Upper lobe of left lung (tissue), 6 donors: ENCODE data around the gene CEACAM7. TPM values are rescaled to one million over a fixed set of nuclear protein-coding genes. Genes with fewer than 3 reads are reported as not detected.
"Not testable (repeated sequence)": the region's sequence is repeated elsewhere in the genome, so short reads cannot be mapped to it uniquely, and the experiment has no call there.

Source experiments
- ATAC-seq, 2 donors: fragments of 200-7000 bp; cut with Tn5 transposase; one replicate each; pipeline ENCODE4 v1.9.1; 2022; ENCODE audit warnings: mild to moderate bottlenecking in 2 of 2, moderate library complexity in 2 of 2; ENCODE audit not compliant: low FRiP score in 2 of 2
- DNase-seq, 2 donors: peaks; one replicate each; pipeline ENCODE4 v3.0.0-alpha.2; 2019 to 2020
- H3K27ac ChIP-seq, 4 donors: fragments of 200-600 bp; sonication (generic); one replicate each; pipeline ENCODE4 v1.5.1; 2016 to 2019
- H3K27me3 ChIP-seq, 4 donors: fragments of 200-600 bp; sonication (generic); one replicate each; pipeline ENCODE4 v1.5.1; 2017 to 2019
- H3K36me3 ChIP-seq, 4 donors: fragments of 200-600 bp; sonication (generic); one replicate each; pipeline ENCODE4 v1.5.1; 2016 to 2019
- H3K4me1 ChIP-seq, 4 donors: fragments of 200-600 bp; sonication (generic); one replicate each; pipeline ENCODE4 v1.5.1; 2018 to 2019
- H3K4me3 ChIP-seq, 4 donors: fragments of 200-600 bp; sonication (generic); one replicate each; pipeline ENCODE4 v1.5.1; 2017 to 2019; ENCODE audit warnings: mild to moderate bottlenecking in 2 of 4, moderate library complexity in 1 of 4
- H3K9me3 ChIP-seq, 4 donors: fragments of 200-600 bp; sonication (generic); one replicate each; pipeline ENCODE4 v1.5.1; 2018 to 2019
- EP300 ChIP-seq, 4 donors: sonication (generic); formaldehyde crosslinking; IDR thresholded peaks; one replicate each; pipeline ENCODE4 v1.5.1; 2017; ENCODE audit warnings: antibody characterized with exemption in 4 of 4, control low read depth in 2 of 4
- POLR2A ChIP-seq, 4 donors: fragments of 450-650 bp; IDR thresholded peaks; one replicate each; pipeline ENCODE4 v1.5.1; 2016 to 2017; ENCODE audit warnings: antibody characterized with exemption in 4 of 4, mild to moderate bottlenecking in 2 of 4
- POLR2AphosphoS5 ChIP-seq, 2 donors: sonication (generic); formaldehyde crosslinking; IDR thresholded peaks; one replicate each; pipeline ENCODE4 v1.5.1; 2017; ENCODE audit warnings: antibody characterized with exemption in 2 of 2
- WGBS, 2 donors: methylation state at CpG; one replicate each; pipeline ENCODE4 v1.1.5; 2017 to 2018; 5-methylcytosine and 5-hydroxymethylcytosine counted together
- total RNA-seq, 6 donors: library from RNA; depleted of rRNA in 4 of 6; stranded (reverse); fragments of >200 nt in 4 of 6; gene quantifications; one replicate each; pipeline versions ENCODE4 v1.1.0 to v1.2.1, GENCODE V29; 2016 to 2021
- TF ChIP-seq, protein P1 (sequence below), 6 experiments: fragments of 450-650 bp in 4 of 6; fragments of 200-600 bp in 2 of 6; sonication (generic) in 2 of 6; IDR thresholded peaks; one replicate each; pipeline ENCODE4 v1.5.1; 2016 to 2019; ENCODE audit warnings: antibody characterized with exemption in 6 of 6
- donor health status: DM: no; HTN: no; CAD: no; lungs with moderate emphysema.
- donor health status: DM: no; HTN: yes; CAD: no; lungs with severe emphysema.

CEACAM7 gene
- total RNA-seq, 6 donors from 2014 or later = 0.23 to 0.30 (median 0.27) TPM; not detected in 3

DNA sequence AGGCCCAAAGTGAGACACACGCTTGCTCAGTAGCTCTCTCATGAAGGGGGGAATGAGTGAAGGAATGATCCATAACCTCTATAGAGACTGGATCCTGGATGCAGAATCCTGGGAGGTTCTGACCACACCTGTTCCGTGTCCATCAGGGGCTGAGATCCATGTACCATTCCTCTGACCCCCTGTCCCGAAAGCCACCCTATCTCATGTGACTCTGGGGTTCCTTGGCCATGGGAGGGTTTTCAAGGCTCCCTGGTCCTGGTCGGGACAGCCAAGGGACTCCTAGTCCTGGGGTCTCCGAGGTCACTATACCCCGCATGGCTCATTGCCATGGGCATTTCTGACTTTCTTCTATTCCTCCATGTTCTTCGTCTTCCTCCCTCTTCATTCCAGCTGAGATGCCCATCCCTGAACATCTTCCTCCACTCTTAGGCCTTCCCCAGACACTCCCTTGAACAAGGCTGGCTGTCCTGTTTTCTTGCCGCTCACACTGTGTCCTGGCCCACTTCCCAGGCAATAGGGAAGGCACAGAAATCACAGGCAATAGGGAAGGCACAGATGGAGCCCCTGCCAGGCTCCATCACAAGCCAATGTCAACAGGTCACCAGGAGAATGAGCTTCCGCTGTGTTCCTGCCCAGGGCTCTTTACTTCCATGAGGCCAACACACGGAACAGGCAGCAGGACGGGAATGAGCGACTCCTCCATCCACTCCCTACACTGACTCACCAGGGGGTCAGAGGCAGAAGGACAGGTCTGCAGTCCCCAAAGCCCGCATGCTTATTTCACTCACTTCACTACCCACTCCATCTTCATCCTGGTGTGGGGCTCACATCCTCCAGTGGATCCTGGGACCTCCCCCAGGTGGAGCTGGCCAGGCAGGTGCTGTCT, 23.5 kb upstream of the CEACAM7 start:
- WGBS, 2 donors = 79 to 85% methylated on average over 12 to 13 of the region's 13 CpGs
- TF ChIP-seq POLR2A (IDR thresholded peaks at IDR 0.05) (no peak), EP300 (IDR thresholded peaks at IDR 0.05) (no peak), POLR2AphosphoS5 (IDR thresholded peaks at IDR 0.05) (no peak)
- TF ChIP-seq, protein P1, sequence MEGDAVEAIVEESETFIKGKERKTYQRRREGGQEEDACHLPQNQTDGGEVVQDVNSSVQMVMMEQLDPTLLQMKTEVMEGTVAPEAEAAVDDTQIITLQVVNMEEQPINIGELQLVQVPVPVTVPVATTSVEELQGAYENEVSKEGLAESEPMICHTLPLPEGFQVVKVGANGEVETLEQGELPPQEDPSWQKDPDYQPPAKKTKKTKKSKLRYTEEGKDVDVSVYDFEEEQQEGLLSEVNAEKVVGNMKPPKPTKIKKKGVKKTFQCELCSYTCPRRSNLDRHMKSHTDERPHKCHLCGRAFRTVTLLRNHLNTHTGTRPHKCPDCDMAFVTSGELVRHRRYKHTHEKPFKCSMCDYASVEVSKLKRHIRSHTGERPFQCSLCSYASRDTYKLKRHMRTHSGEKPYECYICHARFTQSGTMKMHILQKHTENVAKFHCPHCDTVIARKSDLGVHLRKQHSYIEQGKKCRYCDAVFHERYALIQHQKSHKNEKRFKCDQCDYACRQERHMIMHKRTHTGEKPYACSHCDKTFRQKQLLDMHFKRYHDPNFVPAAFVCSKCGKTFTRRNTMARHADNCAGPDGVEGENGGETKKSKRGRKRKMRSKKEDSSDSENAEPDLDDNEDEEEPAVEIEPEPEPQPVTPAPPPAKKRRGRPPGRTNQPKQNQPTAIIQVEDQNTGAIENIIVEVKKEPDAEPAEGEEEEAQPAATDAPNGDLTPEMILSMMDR (IDR thresholded peaks at IDR 0.05) = no peak
- Histone ChIP-seq H3K27me3 (no peaks in the 10 kb centered on the region), H3K4me1 (peaks cover 0 to 10% (median 4%) of the 10 kb centered on the region in 4 donors), H3K9me3 (no peaks in the 10 kb centered on the region), H3K36me3 (no peaks in the 10 kb centered on the region), H3K27ac (no peak overlapping the region), H3K4me3 (peak overlapping the region in 1 of 4 donors; percentile 6)
- ATAC-seq = no peak
- no peak for DNase-seq

DNA sequence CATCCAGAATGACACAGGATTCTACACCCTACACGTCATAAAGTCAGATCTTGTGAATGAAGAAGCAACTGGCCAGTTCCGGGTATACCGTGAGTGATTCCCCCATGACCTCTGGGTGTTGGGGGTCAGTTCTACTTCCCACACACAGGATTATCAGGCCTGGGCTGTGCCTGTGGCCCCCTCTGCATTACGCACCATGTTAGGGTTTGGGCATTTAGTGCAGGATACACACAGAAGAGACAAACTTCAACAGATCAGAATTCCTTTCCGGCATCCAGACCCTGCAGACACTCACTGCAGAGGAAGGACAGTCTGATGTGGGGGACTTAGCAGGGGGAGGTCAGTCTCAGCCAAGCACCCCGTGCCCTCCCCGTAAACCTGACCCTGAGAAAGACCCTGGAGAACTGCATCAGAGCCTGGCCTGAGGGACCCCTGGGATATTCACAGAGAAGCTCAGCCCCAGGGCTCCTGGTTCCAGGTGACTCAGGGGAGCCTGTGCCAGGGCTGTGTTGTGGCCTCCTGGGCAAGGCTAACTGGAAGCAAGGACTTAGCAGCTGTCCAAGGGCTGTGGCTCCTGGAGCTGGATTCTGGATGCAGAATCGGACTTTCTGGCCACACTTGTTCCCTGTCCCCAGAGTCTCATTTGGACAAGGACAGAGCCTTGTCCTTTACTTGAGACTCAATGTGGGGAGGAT, 22.0 kb upstream of the CEACAM7 start:
- Histone ChIP-seq H3K36me3 (no peaks in the 10 kb centered on the region), H3K27me3 (no peaks in the 10 kb centered on the region), H3K27ac (no peak overlapping the region), H3K9me3 (no peaks in the 10 kb centered on the region), H3K4me3 (peak overlapping the region in 1 of 4 donors; percentile 13), H3K4me1 (peaks cover 0 to 13% (median 5%) of the 10 kb centered on the region in 4 donors)
- ATAC-seq (no peak), DNase-seq (peak in 1 of 2 donors; percentile 6)
- TF ChIP-seq, protein P1 (IDR thresholded peaks at IDR 0.05) = no peak
- TF ChIP-seq EP300 (IDR thresholded peaks at IDR 0.05) (no peak), POLR2A (IDR thresholded peaks at IDR 0.05) (no peak), POLR2AphosphoS5 (IDR thresholded peaks at IDR 0.05) (no peak)
- WGBS, 2 donors = 83 to 87% methylated on average over 8 of the region's 8 CpGs

DNA sequence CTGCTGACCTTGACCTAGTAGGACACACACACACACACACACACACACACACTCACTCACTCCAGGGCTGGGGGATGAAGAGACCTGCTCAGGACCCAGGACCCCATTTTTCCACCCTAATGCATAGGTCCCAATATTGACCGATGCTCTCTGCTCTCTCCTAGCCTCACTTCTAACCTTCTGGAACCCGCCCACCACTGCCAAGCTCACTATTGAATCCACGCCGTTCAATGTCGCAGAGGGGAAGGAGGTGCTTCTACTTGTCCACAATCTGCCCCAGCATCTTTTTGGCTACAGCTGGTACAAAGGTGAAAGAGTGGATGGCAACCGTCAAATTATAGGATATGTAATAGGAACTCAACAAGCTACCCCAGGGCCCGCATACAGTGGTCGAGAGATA, 21.4 kb upstream of the CEACAM7 start:
- not testable (repeated sequence) for ATAC-seq

DNA sequence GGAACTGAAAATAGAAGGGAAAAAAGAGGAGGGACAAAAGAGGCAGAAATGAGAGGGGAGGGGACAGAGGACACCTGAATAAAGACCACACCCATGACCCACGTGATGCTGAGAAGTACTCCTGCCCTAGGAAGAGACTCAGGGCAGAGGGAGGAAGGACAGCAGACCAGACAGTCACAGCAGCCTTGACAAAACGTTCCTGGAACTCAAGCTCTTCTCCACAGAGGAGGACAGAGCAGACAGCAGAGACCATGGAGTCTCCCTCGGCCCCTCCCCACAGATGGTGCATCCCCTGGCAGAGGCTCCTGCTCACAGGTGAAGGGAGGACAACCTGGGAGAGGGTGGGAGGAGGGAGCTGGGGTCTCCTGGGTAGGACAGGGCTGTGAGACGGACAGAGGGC, 20.4 kb upstream of the CEACAM7 start, which contains the start of gene CEACAM5:
TSS of gene CEACAM5 (plus strand) at position 146 of the 400 bp plus-strand sequence. CDS start at position 252, 106 bp downstream.
- Histone ChIP-seq H3K4me1 (peaks cover 0 to 13% (median 5%) of the 10 kb centered on the region in 4 donors), H3K27me3 (no peaks in the 10 kb centered on the region), H3K36me3 (no peaks in the 10 kb centered on the region), H3K9me3 (no peaks in the 10 kb centered on the region), H3K27ac (no peak within 1 kb of the TSS), H3K4me3 (peak within 1 kb of the TSS in 1 of 4 donors; percentile 0)
- TF ChIP-seq POLR2A (IDR thresholded peaks at IDR 0.05) = peak in 1 of 4 donors; percentile 34
- TF ChIP-seq POLR2AphosphoS5 (IDR thresholded peaks at IDR 0.05) = no peak
- WGBS, 2 donors = 32 to 36% methylated on average over 4 of the region's 4 CpGs
- DNase-seq = peak in 1 of 2 donors; percentile 18
- no peak for ATAC-seq

More for the DNA sequence above, 21.4 kb upstream of the CEACAM7 start:
- H3K4me3 ChIP-seq, H3K27me3 ChIP-seq, H3K36me3 ChIP-seq, DNase-seq, H3K27ac ChIP-seq, H3K9me3 ChIP-seq: not testable (repeated sequence)
- H3K4me1 ChIP-seq = peaks cover 0 to 13% (median 5%) of the 10 kb centered on the region in 4 donors
- 75 to 88% methylated on average over 8 of the region's 8 CpGs for WGBS, 2 donors

DNA sequence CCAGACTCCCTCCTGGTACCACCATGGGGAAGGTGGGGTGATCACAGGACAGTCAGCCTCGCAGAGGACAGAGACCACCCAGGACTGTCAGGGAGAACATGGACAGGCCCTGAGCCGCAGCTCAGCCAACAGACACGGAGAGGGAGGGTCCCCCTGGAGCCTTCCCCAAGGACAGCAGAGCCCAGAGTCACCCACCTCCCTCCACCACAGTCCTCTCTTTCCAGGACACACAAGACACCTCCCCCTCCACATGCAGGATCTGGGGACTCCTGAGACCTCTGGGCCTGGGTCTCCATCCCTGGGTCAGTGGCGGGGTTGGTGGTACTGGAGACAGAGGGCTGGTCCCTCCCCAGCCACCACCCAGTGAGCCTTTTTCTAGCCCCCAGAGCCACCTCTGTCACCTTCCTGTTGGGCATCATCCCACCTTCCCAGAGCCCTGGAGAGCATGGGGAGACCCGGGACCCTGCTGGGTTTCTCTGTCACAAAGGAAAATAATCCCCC, 19.9 kb upstream of the CEACAM7 start:
- WGBS, 2 donors = 85 to 100% methylated on average over 2 to 5 of the region's 5 CpGs
- Histone ChIP-seq H3K4me3 (no peak overlapping the region), H3K36me3 (no peaks in the 10 kb centered on the region), H3K27me3 (no peaks in the 10 kb centered on the region), H3K27ac (no peak overlapping the region), H3K4me1 (peaks cover 0 to 13% (median 5%) of the 10 kb centered on the region in 4 donors), H3K9me3 (no peaks in the 10 kb centered on the region)
- no peak for TF ChIP-seq POLR2AphosphoS5 (IDR thresholded peaks at IDR 0.05)
- ATAC-seq (no peak), DNase-seq (peak in 1 of 2 donors; percentile 15)

DNA sequence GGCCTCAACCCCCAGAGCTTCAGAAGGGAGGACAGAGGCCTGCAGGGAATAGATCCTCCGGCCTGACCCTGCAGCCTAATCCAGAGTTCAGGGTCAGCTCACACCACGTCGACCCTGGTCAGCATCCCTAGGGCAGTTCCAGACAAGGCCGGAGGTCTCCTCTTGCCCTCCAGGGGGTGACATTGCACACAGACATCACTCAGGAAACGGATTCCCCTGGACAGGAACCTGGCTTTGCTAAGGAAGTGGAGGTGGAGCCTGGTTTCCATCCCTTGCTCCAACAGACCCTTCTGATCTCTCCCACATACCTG, 19.4 kb upstream of the CEACAM7 start:
- ATAC-seq (no peak), DNase-seq (peak in 1 of 2 donors; percentile 21)
- Histone ChIP-seq H3K27me3 (no peaks in the 10 kb centered on the region), H3K9me3 (no peaks in the 10 kb centered on the region), H3K4me1 (peaks cover 0 to 13% (median 5%) of the 10 kb centered on the region in 4 donors), H3K4me3 (no peak overlapping the region), H3K27ac (no peak overlapping the region), H3K36me3 (no peaks in the 10 kb centered on the region)
- WGBS, 2 donors = 50 to 55% methylated on average over 4 to 5 of the region's 5 CpGs
- TF ChIP-seq POLR2AphosphoS5 (IDR thresholded peaks at IDR 0.05) (no peak), EP300 (IDR thresholded peaks at IDR 0.05) (no peak), POLR2A (IDR thresholded peaks at IDR 0.05) (no peak)
- TF ChIP-seq, protein P1 (IDR thresholded peaks at IDR 0.05) = no peak
